Cardiac muscle cell (in vitro differentiated cells and primary cell): ENCODE measurements around the gene TNS2. TPM values are rescaled to one million over a fixed set of nuclear protein-coding genes. Genes with fewer than 3 reads are reported as not detected.

Experiments used
- DNase-seq, 2 donors: peaks; one replicate each; pipeline versions ENCODE4 v3.0.0 to v3.0.0-alpha.2; 2010 to 2017; ENCODE audit warnings: low read depth in 1 of 2, low spot score in 1 of 2
- H3K27ac ChIP-seq: fragments of 200-600 bp; sonication (generic); 2 replicates; pipeline ENCODE4 v1.5.1; 2016
- H3K27me3 ChIP-seq: fragments of 200-600 bp; sonication (generic); 2 replicates; pipeline ENCODE4 v1.6.0; 2016; ENCODE audit warnings: control low read depth
- H3K36me3 ChIP-seq: fragments of 200-600 bp; sonication (generic); 2 replicates; pipeline ENCODE4 v1.5.1; 2016; ENCODE audit warnings: control low read depth
- H3K4me1 ChIP-seq: fragments of 200-600 bp; sonication (generic); 2 replicates; pipeline ENCODE4 v1.8.1; 2017; ENCODE audit warnings: low read depth, mild to moderate bottlenecking, mixed run types
- H3K4me3 ChIP-seq: fragments of 200-600 bp; sonication (generic); 2 replicates; pipeline ENCODE4 v1.5.1; 2016; ENCODE audit warnings: mild to moderate bottlenecking
- H3K9me3 ChIP-seq: fragments of 200-600 bp; sonication (generic); 2 replicates; pipeline ENCODE4 v1.5.1; 2017; ENCODE audit warnings: low read depth, mild to moderate bottlenecking, control low read depth
- CTCF ChIP-seq: IDR thresholded peaks from 2 replicates; pipeline ENCODE4 v1.5.1; 2012; ENCODE audit warnings: low read depth, mild to moderate bottlenecking, low read length
- polyA plus RNA-seq: library from polyadenylated mRNA; unstranded; fragments of >200 nt; fragmentation: Nextera tagmentation; extraction: Ambion mirVana; gene quantifications from 2 replicates; pipeline ENCODE4 v1.2.1, GENCODE V29; 2016
- total RNA-seq: library from RNA; depleted of rRNA; stranded (reverse); fragments of >200 nt; gene quantifications from 2 replicates; pipeline ENCODE4 v1.2.3, GENCODE V29; 2016

Gene TNS2
- total and polyA plus RNA-seq, 2 experiments from 2014 or later, result 4.5 to 5.1 TPM

DNA sequence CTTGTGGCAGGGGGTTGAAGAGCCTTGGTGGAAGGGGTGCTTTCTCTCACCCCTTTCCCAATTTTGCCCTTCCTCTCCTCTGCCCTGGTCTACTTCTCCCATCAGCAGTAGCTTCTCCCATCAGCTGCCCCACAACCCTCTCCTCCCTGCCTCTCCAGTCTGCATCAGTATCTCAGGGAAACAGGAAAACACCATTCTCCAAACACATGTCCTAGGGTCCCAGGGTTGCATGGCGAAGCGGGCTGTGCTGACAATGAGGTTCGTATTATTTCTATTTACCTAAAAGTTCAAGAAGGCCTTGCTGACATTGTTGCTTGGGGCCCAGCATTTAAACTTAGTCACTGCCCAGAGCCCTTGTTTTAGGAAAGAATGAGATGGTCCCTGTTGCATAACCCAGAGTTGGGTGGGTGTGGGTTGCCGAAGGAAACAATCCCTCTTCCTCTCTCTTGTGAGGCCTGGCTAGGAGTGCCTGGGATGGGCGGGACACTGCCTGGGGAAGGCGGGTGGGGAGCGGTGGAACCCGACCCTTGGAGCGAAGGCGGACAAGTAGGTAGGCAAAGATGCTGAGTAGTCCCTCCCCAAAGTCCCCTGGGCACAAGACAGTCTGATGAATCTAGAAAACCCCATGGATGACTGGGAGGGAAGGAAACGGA is 46.4 kb downstream of the TNS2 start:
- Histone ChIP-seq H3K36me3 (no peaks in the 10 kb centered on the region), H3K27ac (no peak overlapping the region)

GRCh38 chr12:53096759-53097158 is 46.9 kb downstream of the TNS2 start:
- no peaks in the 10 kb centered on the region for H3K9me3 ChIP-seq
- no peak for DNase-seq
- no peaks in the 10 kb centered on the region for H3K36me3 ChIP-seq
- peak overlapping the region; percentile 45 for H3K4me3 ChIP-seq
- peaks cover 3% of the 10 kb centered on the region for H3K27me3 ChIP-seq
- no peak for TF ChIP-seq CTCF
- no peak overlapping the region for H3K27ac ChIP-seq
- peaks cover 15% of the 10 kb centered on the region for H3K4me1 ChIP-seq

More for the DNA sequence above, 46.4 kb downstream of the TNS2 start:
- peak in 1 of 2 donors; percentile 85 for DNase-seq
- H3K9me3 ChIP-seq, result no peaks in the 10 kb centered on the region
- H3K27me3 ChIP-seq, result peaks cover 3% of the 10 kb centered on the region
- peaks cover 15% of the 10 kb centered on the region for H3K4me1 ChIP-seq
- no peak for TF ChIP-seq CTCF
- H3K4me3 ChIP-seq, result no peak overlapping the region

- no peaks in the 10 kb centered on the region for H3K9me3 ChIP-seq
- peaks cover 15% of the 10 kb centered on the region for H3K4me1 ChIP-seq
- TF ChIP-seq CTCF, result no peak
- DNase-seq, result peak in 1 of 2 donors; percentile 48
- H3K36me3 ChIP-seq, result no peaks in the 10 kb centered on the region
- H3K27me3 ChIP-seq, result peaks cover 3% of the 10 kb centered on the region
- H3K27ac ChIP-seq, result no peak overlapping the region
- H3K4me3 ChIP-seq, result peak overlapping the region; percentile 45
Measured at GRCh38 chr12:53097207-53097563, 47.3 kb downstream of the TNS2 start.

- H3K4me1 ChIP-seq, result peaks cover 18% of the 10 kb centered on the region
- no peaks in the 10 kb centered on the region for H3K9me3 ChIP-seq
- no peaks in the 10 kb centered on the region for H3K36me3 ChIP-seq
- peaks cover 3% of the 10 kb centered on the region for H3K27me3 ChIP-seq
- H3K4me3 ChIP-seq, result peak within 1 kb of the TSS; percentile 45
- no peak for TF ChIP-seq CTCF
- no peak within 1 kb of the TSS for H3K27ac ChIP-seq
- peak; percentile 44 to 69 for DNase-seq
Measured at GRCh38 chr12:53097564-53098353, 47.9 kb downstream of the TNS2 start, which contains the start of gene IGFBP6. Gene IGFBP6 (plus strand): TSS chr12:53097667. CDS start chr12:53097718, 51 bp downstream.

- H3K9me3 ChIP-seq, result no peaks in the 10 kb centered on the region
- TF ChIP-seq CTCF, result no peak
- no peak overlapping the region for H3K27ac ChIP-seq
- H3K36me3 ChIP-seq, result no peaks in the 10 kb centered on the region
- H3K4me3 ChIP-seq, result peak overlapping the region; percentile 45
- DNase-seq, result peak in 1 of 2 donors; percentile 56
- H3K27me3 ChIP-seq, result peaks cover 3% of the 10 kb centered on the region
- peaks cover 25% of the 10 kb centered on the region for H3K4me1 ChIP-seq
Measured at GRCh38 chr12:53098354-53098981, 48.6 kb downstream of the TNS2 start.
